ENCODE measurements around the gene RAB11B.
"Not testable (repeated sequence)": the region's sequence is repeated elsewhere in the genome, so short reads cannot be mapped to it uniquely, and the experiment has no call there.

Gene RAB11B

DNA sequence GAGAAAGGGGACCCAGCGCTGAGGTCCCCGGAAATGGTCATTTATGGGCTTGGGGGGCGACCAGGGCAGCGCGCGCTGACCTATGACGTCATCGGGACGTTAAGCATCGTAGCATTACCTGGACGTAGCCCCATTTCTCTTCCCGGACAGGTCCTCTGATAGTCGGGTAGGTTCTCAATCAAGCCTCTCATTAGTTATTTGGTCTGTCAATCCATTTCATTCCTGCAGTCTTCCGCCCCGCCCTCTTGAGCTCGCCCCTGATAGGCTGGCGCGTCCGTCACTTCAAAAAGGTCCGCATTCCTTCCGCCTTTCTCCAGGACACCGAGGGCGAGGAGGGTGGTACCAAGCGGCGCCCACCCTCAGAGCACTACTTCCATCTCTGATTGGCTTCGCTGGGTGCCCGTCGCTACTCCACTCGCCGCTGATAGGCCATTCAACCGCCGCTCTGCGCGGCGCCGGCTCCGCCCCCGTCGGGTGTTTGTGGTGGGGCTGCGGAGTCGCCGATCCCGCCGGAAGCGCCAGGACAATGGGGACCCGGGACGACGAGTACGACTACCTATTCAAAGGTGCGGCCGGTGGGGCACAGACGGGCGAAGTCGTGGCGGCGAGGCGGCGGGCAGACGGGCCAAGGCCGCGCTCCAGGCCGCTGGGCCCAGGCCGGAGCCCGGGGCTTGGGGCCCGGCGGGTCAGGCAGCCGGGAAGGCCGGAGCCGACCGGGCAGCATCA is at the start of gene RAB11B:
Gene RAB11B, plus strand, starts transcription at position 470 of the 726 bp plus-strand sequence. Its CDS starts 57 bp downstream, at position 527.
- DNase-seq, result peak; percentile 99

DNA sequence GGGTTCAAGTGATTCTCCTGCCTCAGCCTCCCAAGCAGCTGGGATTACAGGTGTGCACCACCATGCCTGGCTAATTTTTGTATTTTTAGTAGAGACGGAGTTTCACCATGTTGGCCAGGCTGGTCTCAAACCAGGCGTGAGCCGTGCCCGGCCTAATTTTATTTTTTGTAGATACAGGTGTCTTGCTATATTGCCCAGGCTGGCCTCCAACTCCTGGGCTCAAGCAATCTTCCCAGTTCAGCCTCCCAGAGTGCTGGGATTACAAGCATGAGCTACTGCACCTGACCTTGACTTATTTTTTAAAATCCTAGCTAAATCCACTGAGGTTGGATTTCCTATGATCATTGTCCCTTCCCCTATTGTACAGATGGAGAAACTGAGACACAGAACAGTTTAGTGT is 48.7 kb upstream of the RAB11B start:
- not testable (repeated sequence) for DNase-seq

DNA sequence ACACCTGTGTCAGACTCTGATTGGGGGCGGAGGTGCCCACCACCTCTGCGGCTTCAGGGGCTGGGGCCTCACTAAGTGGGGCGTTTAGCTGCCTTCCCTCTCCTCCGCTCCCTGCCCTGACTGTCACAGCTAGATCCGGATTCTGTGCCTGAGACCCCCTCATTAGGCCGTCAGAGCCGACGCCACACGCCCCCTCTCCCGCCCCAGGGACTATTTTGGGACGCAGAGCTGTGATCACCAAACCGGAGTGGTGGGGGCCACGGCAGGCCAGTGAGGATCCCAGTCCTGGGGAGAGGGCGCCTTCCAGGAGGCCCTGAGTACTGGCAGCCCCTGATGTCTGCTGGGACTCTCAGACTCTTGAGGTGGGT is 47.9 kb upstream of the RAB11B start:
- no peak for DNase-seq

DNA sequence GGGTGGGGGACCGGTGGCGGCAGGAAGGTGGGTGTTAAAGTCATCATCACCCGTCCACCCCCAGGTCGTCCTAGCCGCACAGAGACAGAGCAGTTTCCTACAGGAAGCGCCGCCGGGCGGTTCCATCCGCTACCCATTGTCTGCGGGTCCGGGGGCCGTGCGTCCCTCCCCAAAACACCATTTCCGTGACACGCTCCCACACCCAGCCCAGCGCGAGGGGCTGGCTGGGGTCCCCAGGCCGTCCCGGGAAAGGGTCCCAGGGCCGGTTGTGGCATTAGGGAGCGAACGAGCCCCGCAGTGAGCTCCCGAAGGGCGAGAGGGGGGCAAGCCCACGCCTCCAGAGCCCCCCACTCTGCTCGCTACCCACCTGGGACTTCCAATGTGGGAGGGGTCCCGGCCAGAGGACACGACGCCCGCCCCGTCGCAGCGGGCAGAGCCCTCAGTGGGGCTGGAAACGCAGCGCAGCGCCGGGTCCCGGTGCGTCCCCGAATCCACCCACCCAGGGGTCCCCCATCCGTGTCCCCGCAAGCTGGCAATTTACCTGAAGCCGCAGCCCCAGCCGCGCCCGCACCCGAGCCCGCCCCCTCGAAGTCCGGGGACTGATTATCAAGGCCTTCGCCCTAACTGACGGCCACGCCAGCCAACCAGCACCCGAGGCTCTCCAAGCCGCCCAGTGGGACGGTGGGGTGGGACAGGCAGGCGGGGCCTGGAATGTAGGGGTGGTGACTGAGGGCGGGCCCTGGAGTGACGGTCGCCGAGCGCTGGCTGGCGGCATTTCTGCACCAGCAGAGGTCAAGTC is 47.3 kb upstream of the RAB11B start, which contains the start of gene KANK3:
Gene KANK3, minus strand, starts transcription at position 579 of the 799 bp plus-strand sequence. CDS start 5,434 bp downstream, outside the sequence.
- DNase-seq, result peak; percentile 60 to 62

DNA sequence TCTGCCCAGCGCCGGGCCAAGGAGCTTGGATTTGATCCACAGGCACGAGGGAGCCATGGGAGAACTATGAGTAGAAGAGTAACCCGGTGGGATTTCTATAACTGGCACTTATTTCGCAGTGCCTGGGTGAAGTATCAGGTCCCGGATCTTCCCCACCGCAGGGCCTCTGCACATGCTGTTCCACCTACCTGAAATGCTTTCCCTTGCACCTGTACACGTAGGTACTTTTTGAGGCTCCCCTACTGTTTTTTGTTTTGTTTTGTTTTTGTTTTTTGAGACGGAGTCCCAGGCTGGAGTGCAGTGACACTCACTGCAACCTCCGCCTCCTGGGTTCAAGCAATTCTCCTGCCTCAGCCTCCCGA is 46.7 kb upstream of the RAB11B start:
- DNase-seq, result no peak

DNA sequence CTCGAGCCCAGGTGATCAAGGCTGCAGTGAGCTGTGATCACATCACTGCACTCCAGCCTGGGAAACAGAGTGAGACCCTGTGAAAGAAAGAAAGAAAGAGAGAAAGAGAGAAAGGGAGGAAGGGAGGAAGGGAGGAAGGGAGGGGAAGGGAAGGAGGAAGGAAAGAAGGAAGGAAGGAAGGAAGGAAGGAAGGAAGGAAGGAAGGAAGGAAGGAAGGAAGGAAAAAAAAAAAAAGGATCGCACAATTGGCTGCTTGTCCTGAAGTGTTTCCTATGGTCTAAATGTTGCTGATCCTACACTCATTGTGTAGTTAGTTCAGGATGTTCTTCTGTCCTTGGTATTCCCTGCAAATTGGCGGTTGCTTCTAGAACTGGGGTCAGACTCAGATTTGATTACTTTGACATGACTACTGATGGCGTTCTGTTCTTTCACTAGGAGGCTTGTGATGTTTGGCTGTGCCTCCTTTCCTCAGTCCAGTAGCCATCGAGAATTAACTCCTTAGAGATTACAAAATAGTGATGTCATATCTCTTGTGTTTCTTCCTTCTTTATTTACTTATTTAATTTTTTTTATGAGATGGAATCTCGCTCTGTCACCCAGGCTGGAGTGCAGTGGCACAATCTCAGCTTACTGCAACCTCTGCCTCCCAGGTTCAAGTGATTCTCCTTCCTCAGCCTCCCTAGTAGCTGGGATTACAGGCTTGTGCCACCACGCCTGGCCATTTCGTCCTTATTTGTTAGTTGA is 40.4 kb upstream of the RAB11B start:
- not testable (repeated sequence) for DNase-seq

DNA sequence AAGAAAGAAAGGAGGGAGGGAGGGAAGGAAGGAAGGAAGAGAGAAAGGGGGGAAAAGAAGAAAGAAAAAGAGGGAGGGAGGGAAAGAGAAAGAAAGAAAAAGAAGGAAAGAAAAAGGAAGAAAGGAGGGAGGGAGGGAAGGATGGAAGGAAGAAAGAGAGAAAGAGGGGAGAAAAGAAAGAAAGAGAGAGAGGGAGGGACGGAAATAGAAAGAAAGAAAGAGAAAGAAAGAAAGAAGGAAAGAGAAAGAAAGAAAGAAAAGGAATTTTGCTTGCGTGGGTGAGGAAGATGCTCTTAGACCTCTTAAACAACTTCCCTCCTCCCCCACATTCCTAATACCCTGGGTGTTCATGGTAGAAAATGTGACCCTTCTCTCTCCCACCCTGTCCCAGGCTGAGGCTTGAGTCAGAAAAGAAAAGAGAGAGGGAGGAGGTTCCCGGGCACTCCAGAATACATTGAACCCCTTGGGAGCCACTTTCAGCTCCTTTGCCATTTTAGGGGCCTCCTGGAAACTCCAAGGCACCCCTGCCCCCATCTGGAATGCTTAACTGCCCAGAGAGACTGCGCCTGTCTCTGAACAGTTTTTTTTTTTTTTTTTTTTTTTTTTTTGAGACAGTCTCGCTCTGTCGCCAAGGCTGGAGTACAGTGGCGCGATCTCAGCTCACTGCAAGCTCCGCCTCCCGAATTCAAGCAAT is 37.9 kb upstream of the RAB11B start:
- DNase-seq, result no peak

DNA sequence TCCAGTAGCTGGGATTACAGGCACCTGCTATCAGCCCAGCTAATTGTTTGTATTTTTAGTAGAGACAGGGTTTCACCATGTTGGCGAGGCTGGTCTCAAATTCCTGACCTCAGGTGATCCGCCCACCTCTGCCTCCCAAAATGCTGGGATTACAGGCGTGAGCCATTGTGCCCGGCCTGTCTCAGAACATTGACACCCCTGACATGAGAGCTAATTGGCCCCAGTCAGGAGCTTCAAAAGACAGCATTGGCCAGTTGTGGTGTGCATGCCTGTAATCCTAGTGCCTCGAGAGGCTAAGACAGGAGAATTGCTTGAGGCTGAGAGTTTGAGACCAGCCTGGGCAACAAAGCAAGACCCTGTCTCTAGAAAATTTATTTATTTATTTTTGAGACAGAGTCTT is 37.3 kb upstream of the RAB11B start:
- not testable (repeated sequence) for DNase-seq

DNA sequence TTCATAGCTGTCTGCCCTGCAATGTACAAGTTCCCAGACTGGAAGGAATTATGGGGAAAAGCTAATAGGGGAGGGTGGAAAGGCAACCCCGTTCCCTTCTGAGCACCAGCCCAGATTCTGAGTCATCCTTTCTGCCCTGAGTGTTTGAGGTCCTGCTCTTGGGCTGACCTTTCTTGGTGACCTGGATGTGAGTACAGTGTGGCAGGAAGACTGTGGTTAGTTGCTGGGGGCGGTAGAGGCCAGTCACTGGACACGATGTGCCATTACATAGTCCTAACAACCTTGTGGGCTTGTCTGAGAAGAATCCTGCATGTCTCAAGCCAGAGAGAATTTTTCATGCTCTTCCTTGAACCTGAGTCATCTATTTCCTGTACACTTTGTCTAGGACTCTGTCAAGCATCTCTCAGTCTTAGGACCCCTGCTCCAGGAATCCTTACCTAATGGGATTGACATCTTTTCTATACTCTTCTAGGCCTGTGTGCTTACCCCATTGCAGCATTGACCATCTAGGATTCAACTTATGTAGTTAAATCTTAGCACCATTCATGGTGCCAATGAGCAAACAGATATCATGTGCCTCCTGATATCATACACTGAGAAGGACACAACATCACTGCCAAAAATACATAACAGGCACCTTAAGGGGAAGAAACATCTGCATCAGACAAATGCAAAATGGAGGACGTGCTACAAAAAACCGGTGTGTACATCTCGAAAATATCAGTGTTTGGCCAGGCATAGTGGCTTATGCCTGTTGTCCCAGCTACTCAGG is 34.3 kb upstream of the RAB11B start:
- DNase-seq, result no peak

DNA sequence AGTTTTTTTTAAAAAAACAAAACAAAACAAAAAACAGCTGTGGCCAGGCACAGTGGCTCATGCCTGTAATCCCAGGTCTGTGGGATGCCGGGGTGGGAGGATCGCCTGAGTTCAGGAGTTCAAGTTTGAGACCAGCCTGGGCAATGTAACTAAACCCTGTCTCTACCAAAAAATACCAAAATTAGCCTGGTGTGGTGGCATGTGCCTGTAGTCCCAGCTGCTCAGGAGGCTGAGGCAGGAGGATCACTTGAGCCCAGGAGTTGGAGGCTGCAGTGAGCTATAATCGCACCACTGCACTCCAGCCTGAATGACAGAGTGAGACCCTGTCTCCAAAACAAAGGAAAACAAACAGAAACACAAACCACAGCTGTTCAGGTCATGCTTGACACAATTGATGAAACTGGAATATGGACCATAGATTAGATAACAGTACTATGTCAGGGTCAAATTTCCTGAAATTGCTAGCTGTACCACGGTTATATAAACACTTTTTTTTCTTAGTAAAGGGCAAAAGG is 33.1 kb upstream of the RAB11B start:
- no peak for DNase-seq

DNA sequence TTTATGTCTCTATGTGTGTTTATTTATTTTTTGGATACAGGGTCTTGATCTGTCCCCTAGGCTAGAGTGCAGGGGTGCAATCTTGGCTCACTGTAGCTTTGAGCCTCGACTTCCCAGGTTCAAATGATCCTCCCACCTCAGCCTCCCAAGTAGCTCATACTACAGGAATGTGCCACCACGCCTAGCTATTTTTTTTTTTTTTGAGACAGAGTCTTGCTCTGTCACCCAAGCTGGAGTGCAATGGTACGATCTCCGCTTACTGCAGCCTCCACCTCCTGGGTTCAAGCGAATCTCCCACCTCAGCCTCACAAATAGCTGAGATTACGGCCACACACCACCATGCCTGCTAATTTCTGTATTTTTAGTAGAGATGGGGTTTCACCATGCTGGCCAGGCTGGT is 31.2 kb upstream of the RAB11B start:
- DNase-seq, result no peak

DNA sequence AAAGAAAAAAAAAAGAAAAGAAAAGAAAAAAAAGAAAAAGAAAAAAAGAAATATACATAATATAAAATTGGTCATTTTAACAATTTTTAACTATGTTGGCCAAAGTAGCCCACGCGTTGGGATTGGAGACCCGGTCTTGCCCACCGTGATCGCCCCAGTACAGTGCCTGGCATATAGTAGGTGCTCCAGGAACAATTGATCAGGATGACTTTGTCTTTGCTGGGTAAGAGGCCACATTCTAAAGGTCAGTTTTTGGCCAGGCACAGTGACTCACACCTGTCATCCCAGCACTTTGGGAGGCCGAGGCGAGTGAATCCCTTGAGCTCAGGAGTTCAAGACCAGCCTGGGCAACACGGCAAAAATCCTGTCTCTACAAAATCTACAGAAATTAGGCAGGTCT is 30.0 kb upstream of the RAB11B start:
- DNase-seq, result no peak

DNA sequence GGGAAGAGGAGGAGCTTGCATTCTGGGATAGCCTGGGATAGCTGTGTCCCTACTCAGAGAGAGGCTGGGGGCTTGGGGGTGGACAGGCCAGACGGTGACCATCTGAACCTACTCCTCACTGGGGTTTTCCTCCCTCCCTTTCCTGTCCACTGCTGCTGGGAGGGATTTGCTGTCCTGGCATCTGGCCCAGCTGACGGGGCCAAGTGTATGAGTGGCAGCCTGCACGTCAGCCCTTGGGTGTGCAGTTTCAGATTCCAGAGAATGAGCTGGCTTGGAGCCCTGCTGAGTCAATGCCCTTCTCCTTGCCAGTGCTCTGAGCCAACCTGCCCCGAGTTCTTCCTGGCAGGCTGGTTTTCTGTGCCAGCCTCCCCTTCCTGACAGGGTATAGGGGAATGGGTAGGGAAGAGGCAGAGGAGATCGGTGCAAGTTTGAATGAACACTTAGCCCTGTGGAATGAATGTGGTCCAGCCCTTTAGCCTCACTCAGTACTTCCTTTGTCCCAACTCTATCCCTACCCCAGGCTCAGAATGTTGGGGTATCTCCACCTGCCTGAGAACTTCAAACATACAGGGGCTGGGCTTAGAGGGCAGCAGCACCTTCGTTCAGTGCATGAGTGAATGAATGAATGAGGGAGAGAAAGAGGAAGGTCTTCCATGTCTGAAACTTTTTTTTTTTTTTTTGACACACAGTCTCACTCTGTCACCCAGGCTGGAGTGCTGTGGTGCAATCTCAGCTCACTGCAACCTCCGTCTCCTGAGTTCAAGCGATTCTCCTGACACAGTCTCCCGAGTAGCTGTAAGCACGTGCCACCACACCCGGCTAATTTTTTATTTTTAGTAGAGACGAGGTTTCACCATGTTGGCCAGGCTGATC is 28.0 kb upstream of the RAB11B start:
- DNase-seq, result peak; percentile 87 to 88

DNA sequence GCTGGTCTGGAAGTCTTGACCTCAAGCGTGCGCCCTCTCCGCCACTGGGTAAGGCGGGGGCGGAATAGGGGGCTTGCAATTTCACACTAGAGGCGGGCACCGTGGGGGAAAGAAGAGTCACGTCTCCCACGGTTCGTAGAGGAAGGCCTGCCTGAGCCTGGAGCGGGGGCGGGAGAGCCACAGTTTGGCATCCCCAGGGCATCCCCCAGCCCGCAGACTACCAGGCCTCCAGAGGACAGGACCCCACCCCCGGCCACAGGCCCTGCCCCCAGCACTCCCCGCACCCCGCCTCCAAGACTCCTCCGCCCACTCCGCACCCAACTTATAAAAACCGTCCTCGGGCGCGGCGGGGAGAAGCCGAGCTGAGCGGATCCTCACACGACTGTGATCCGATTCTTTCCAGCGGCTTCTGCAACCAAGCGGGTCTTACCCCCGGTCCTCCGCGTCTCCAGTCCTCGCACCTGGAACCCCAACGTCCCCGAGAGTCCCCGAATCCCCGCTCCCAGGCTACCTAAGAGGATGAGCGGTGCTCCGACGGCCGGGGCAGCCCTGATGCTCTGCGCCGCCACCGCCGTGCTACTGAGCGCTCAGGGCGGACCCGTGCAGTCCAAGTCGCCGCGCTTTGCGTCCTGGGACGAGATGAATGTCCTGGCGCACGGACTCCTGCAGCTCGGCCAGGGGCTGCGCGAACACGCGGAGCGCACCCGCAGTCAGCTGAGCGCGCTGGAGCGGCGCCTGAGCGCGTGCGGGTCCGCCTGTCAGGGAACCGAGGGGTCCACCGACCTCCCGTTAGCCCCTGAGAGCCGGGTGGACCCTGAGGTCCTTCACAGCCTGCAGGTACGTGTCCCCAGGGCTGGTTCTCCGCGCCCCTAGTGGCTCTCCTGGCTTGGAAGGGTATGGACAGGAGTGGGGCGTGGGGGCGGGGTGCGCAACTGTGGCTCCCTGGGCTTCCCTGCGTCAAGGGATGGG is 26.1 kb upstream of the RAB11B start, which contains the start of gene ANGPTL4:
Gene ANGPTL4, plus strand, starts transcription at position 353 of the 969 bp plus-strand sequence. Its CDS starts 167 bp downstream, at position 520.
- DNase-seq, result no peak

DNA sequence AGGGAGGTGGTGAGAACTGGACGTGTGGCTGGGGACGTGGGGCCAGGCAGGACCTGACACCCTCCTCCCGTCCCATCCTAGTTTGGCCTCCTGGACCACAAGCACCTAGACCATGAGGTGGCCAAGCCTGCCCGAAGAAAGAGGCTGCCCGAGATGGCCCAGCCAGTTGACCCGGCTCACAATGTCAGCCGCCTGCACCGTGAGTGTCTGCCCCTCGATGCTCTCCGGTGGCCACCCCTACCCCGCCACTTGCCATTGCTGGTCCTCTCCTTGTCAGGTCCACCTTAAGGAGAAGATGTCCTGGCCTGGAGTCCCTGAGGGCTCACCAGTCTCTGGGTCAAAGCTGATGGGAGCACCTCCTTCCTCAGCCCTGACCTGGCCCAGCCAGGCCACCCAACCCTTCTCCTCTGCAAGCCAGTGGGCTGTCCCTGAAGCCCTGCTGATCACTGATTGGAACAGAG is 24.0 kb upstream of the RAB11B start:
- no peak for DNase-seq

DNA sequence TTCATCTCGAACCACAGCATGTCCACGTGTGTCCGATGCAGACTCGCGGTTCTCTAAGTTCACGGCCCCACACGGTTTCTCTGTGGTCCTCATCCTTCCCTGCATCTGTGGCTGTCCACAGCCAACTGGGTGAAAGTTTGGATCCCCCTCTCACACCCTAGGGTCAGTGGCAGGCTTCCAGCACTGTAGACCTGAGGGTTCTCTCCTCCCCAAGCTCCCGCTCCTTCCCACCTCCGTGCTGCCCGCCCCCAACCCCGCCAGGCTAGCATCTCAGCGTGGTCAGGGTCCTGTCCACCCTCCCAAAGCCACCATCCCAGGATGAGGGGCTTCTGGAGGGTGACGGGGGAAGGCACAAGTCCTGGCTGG is 23.2 kb upstream of the RAB11B start:
- no peak for DNase-seq

DNA sequence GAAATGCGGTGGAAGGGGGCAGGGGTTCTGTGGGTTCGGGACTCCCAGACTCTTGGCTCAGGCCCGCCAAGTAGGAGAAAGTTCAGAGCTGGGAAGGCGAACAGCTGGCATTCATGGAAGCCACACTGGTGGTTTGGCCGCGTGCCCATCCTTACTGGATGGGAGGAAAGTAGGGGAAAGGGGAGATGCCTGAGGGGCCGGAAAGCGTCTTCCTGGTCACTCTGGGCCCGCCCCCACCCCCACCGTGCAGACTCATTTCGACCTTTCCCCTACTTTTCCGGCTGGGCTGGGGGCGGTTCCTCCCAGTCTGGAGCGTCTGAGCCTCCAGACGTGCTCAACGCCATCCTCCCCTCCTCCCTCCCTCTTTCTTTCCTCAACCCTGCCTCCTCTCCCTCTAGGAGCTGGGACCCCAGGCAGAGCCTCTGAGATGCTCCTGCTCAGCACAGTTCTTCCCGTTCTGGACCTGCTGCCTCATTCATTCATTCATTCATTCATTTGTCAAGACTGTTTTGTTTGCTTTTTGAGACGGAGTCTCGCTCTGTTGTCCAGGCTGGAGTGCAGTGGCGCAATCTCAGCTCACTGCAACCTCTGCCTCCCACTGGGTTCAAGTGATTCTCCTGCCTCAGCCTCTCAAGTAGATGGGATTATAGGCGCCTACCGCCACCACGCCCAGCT is 22.7 kb upstream of the RAB11B start:
- peak; percentile 53 to 62 for DNase-seq

DNA sequence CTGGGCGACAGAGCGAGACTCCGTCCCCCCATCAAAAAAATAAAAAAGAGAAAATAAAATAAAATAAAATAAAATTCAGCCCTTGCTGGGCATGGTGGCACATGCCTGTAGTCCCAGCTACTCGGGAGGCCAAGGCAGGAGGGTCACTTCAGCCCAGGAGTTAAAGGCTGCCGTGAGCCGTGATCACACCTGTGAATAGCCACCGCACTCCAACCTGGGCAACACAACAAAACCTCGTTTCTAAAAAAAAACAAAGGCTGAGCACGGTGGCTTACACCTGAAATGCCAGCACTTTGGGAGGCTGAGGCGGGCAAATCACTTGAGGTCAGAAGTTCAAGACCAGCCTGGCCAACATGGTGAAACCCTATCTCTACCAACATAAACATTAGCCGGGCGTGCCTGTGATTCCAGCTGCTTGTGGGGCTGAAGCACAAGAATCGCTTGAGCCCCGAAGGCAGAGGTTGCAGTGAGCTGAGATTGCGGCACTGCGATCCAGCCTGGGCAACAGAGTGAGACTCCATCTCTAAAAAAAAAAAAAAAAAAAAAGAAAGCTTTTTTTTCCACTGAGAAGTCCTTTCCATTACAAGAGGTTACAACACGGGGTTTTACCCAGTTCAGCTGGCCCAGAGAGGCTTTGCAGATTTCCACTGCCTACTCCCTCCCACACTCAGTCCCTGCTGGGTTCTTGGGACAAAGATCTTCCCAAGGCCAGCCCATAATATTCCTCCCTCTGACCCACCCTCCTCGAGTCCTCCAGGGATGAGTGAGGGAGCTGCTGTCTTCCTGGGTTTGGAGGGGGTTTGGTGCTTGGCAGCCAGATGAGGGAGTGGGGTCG is 19.8 kb upstream of the RAB11B start:
- no peak for DNase-seq
